Ascending aorta (tissue), 2 donors: ENCODE measurements around the gene SELENOF. TPM values are rescaled to one million over a fixed set of nuclear protein-coding genes. Genes with fewer than 3 reads are reported as not detected.

Source experiments
- DNase-seq, 2 donors: peaks; one replicate each; pipeline ENCODE4 v3.0.0-alpha.2; 2019; ENCODE audit warnings: low spot score in 2 of 2
- H3K27ac ChIP-seq, 2 donors: fragments of 200-600 bp; sonication (generic); one replicate each; pipeline ENCODE4 v1.5.1; 2016 to 2017; ENCODE audit warnings: mild to moderate bottlenecking in 1 of 2
- H3K27me3 ChIP-seq: fragments of 200-600 bp; sonication (generic); one replicate; pipeline ENCODE4 v1.5.1; 2017
- H3K36me3 ChIP-seq, 2 donors: fragments of 200-600 bp; sonication (generic); one replicate each; pipeline ENCODE4 v1.5.1; 2016
- H3K4me1 ChIP-seq, 2 donors: fragments of 200-600 bp; sonication (generic); one replicate each; pipeline ENCODE4 v1.5.1; 2016 to 2017; ENCODE audit warnings: mild to moderate bottlenecking in 1 of 2
- H3K4me3 ChIP-seq, 2 donors: fragments of 200-600 bp; sonication (generic); one replicate each; pipeline ENCODE4 v1.5.1; 2016 to 2017; ENCODE audit warnings: mild to moderate bottlenecking in 1 of 2
- H3K9me3 ChIP-seq, 2 donors: fragments of 200-600 bp; sonication (generic); one replicate each; pipeline ENCODE4 v1.5.1; 2016
- intact Hi-C: fragments of 100-400 bp; cut with DNase I; formaldehyde crosslinking; loops from one replicate; pipeline ENCODE4 v1.15.1; 2023
- total RNA-seq: library from RNA; depleted of rRNA; stranded (reverse); fragments of >200 nt; gene quantifications from one replicate; pipeline ENCODE4 v1.1.0, GENCODE V29; 2016
- TF ChIP-seq, protein P1 (sequence below), 3 experiments: fragments of 200-600 bp in 2 of 3; fragments of 450-650 bp in 1 of 3; sonication (generic) in 2 of 3; IDR thresholded peaks; one replicate each; pipeline ENCODE4 v1.5.1; 2016 to 2019; ENCODE audit warnings: antibody characterized with exemption in 3 of 3, mild to moderate bottlenecking in 1 of 3, moderate library complexity in 1 of 3

Gene SELENOF
- total RNA-seq, 1 donor from 2014 or later = 124 TPM

DNA sequence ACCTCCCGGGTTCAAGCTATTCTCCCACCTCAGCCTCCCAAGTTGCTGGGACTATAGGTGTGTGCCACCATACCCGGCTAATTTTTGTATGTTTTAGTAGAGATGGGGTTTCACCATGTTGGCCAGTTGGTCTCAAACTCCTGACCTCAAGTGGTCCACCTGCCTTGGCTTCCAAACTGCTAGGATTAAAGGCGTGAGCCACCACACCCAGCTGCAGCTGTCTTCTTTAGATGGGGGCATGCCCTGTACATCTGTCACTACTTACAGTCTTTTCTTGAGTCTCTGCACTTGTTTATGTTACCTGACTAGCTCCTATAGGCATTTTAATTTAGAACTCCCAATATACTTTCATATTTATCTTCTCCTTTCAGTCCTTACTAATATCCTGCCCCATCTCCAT lies 64.2 kb downstream of the SELENOF start:
- TF ChIP-seq, protein P1, sequence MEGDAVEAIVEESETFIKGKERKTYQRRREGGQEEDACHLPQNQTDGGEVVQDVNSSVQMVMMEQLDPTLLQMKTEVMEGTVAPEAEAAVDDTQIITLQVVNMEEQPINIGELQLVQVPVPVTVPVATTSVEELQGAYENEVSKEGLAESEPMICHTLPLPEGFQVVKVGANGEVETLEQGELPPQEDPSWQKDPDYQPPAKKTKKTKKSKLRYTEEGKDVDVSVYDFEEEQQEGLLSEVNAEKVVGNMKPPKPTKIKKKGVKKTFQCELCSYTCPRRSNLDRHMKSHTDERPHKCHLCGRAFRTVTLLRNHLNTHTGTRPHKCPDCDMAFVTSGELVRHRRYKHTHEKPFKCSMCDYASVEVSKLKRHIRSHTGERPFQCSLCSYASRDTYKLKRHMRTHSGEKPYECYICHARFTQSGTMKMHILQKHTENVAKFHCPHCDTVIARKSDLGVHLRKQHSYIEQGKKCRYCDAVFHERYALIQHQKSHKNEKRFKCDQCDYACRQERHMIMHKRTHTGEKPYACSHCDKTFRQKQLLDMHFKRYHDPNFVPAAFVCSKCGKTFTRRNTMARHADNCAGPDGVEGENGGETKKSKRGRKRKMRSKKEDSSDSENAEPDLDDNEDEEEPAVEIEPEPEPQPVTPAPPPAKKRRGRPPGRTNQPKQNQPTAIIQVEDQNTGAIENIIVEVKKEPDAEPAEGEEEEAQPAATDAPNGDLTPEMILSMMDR (IDR thresholded peaks at IDR 0.05) = no peak
- DNase-seq = no peak
- intact Hi-C loops = no loop called here
- H3K9me3 ChIP-seq = no peaks in the 10 kb centered on the region
- H3K27me3 ChIP-seq = no peaks in the 10 kb centered on the region
- H3K27ac ChIP-seq = no peak overlapping the region
- H3K4me3 ChIP-seq = no peak overlapping the region
- H3K36me3 ChIP-seq = no peaks in the 10 kb centered on the region
- H3K4me1 ChIP-seq = no peaks in the 10 kb centered on the region

DNA sequence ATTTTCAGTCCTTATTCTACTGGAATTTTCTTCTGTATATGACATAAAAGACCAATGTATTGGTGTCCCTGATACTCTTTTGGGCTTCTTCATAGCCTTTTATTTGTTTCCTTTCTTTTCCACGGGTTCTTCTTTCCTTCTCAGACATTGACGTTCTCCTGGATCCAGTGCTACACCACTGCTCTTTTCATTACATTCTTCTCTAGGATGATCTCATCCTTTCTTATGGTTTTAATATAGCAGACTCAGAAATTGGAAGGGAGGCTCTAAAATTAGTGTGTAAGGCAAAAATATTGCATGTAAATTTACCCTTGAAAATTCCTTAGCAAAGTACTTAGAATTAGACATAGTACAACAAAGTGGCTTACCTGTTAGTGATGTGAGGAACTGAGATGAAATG lies 65.3 kb downstream of the SELENOF start:
- no peak for DNase-seq
- Histone ChIP-seq H3K4me3 (no peak overlapping the region), H3K36me3 (no peaks in the 10 kb centered on the region), H3K27me3 (no peaks in the 10 kb centered on the region), H3K9me3 (no peaks in the 10 kb centered on the region), H3K4me1 (no peaks in the 10 kb centered on the region), H3K27ac (no peak overlapping the region)
- intact Hi-C loops = no loop called here
- TF ChIP-seq, protein P1 (IDR thresholded peaks at IDR 0.05) = no peak

DNA sequence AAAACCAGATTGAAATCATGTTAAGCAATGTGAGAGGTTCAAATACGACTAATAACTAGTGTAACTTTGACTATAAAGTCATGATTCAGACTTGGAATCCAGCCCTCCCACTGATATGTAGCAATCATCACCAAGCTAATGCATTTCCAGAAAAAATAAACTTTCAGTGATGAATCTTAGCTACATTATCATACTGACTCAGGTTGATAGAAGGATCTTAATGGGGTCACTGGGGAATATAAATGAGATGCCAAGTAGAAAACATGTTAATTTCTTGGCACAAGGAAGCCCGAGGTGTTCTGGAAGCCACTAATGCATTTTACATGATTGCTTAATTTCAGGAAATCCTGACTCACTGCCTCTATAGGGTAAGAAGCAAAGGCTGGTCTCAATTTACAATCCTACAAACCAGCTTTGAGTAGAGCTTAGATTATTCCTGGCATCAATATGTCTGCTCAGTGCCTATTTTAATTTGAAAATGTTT lies 67.7 kb downstream of the SELENOF start:
- Histone ChIP-seq H3K4me3 (no peak overlapping the region), H3K27ac (no peak overlapping the region), H3K4me1 (no peaks in the 10 kb centered on the region), H3K9me3 (no peaks in the 10 kb centered on the region), H3K27me3 (no peaks in the 10 kb centered on the region), H3K36me3 (no peaks in the 10 kb centered on the region)
- intact Hi-C loops = no loop called here
- TF ChIP-seq, protein P1 (IDR thresholded peaks at IDR 0.05) = no peak
- DNase-seq = no peak

DNA sequence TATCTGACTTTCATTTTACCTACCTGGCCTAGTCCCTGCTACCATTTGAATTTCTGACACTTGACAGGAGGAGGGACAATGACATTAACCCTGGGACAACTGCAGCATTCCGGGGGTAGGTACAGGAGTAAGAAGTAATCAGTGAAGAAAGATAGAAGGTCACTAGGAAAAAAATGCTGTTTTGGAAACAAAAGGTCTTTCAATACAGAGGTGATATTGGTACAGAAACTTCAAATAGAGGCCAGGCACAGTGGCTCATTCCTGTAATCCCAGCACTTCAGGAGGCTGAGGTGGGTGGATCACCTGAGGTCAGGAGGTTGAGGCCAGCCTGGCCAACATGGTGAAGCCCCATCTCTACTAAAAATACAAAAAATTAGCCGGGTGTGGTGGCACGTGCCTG lies 68.4 kb downstream of the SELENOF start:
- Histone ChIP-seq H3K4me1 (no peaks in the 10 kb centered on the region), H3K27me3 (no peaks in the 10 kb centered on the region), H3K9me3 (no peaks in the 10 kb centered on the region), H3K4me3 (no peak overlapping the region), H3K36me3 (no peaks in the 10 kb centered on the region), H3K27ac (no peak overlapping the region)
- intact Hi-C loops = no loop called here
- DNase-seq = no peak
- TF ChIP-seq, protein P1 (IDR thresholded peaks at IDR 0.05) = no peak

DNA sequence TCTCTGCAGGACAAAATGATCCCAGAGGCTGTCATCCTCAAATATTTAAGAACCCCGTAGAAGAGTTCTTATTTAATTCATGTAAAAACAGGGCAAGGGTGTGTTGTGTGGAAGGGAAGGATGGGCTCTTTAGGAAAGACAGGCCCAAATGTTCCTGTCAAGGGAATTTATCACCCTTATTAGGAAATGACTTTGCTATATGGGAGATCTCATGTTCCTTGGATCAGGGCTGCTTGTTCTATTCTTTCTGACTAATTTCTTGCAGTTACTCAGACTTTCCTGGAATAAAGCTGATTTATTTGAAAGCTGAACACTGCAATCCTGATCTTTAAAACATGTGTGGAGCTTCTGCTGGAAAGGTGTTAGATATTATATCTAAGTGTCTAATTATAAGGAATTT lies 72.8 kb downstream of the SELENOF start:
- no peak overlapping the region for H3K27ac ChIP-seq
- H3K27me3 ChIP-seq = no peaks in the 10 kb centered on the region
- no peaks in the 10 kb centered on the region for H3K4me1 ChIP-seq
- TF ChIP-seq, protein P1 (IDR thresholded peaks at IDR 0.05) = no peak
- H3K36me3 ChIP-seq = no peaks in the 10 kb centered on the region
- no peak overlapping the region for H3K4me3 ChIP-seq
- intact Hi-C loops = no loop called here
- H3K9me3 ChIP-seq = no peaks in the 10 kb centered on the region
- no peak for DNase-seq
